ENCODE results near the gene SLC16A5.
A peak's percentile ranks its signal among the peaks of the same experiment; 100 is the strongest.
"Not testable (repeated sequence)": the region's sequence is repeated elsewhere in the genome, so short reads cannot be mapped to it uniquely, and the experiment has no call there.

SLC16A5 gene

GRCh38 chr17:75135946-75136345 is 48.2 kb downstream of the SLC16A5 start:
- no peak for DNase-seq

GRCh38 chr17:75137762-75138161 is 50.0 kb downstream of the SLC16A5 start:
- not testable (repeated sequence) for DNase-seq

- DNase-seq: no peak
These were observed 50.8 kb downstream of the SLC16A5 start for GRCh38 chr17:75138519-75138918.

GRCh38 chr17:75142236-75142971 is 54.6 kb downstream of the SLC16A5 start:
- DNase-seq: no peak

- no peak for DNase-seq
These were observed 57.2 kb downstream of the SLC16A5 start for GRCh38 chr17:75144816-75145512.

GRCh38 chr17:75146592-75146991 is 58.8 kb downstream of the SLC16A5 start:
- DNase-seq: no peak

- DNase-seq: no peak
These were observed 60.3 kb downstream of the SLC16A5 start for GRCh38 chr17:75147878-75148546.

- no peak for DNase-seq
These were observed 64.2 kb downstream of the SLC16A5 start for GRCh38 chr17:75151930-75152329.

- DNase-seq: no peak
These were observed 64.8 kb downstream of the SLC16A5 start for GRCh38 chr17:75152523-75152921.

- peak; percentile 39 for DNase-seq
These were observed 65.4 kb downstream of the SLC16A5 start for GRCh38 chr17:75152922-75153779.

- DNase-seq: no peak
These were observed 66.0 kb downstream of the SLC16A5 start for GRCh38 chr17:75153780-75154194.

GRCh38 chr17:75154195-75155106 is 66.7 kb downstream of the SLC16A5 start, which contains the start of gene JPT1:
JPT1 (minus strand) TSS chr17:75154512; CDS start chr17:75154397, 115 bp downstream.
- DNase-seq: peak; percentile 98

GRCh38 chr17:75155191-75155601 is 67.4 kb downstream of the SLC16A5 start:
- DNase-seq: peak; percentile 23
